GM23338 (cell line): Measurements from ENCODE around the gene NEU1. TPM values are rescaled to one million over a fixed set of nuclear protein-coding genes. Genes with fewer than 3 reads are reported as not detected.

Experiments
- ATAC-seq: fragments of 200-7000 bp; cut with Tn5 transposase; 3 replicates; pipeline ENCODE4 v1.9.1; 2020
- DNase-seq: peaks from one replicate; pipeline ENCODE4 v3.0.0-alpha.2; 2015; ENCODE audit warnings: low spot score
- H2AFZ ChIP-seq: fragments of 200-600 bp; sonication (generic); 2 replicates; pipeline ENCODE4 v1.8.0; 2016; ENCODE audit warnings: antibody characterized with exemption, mild to moderate bottlenecking, moderate library complexity
- H3F3A ChIP-seq: fragments of 200-600 bp; sonication (generic); replicated peaks from 2 replicates; pipeline ENCODE4 v1.8.0; 2017; ENCODE audit warnings: antibody characterized with exemption, mixed run types, low read depth
- H3K27ac ChIP-seq: fragments of 200-600 bp; sonication (generic); 2 replicates; pipeline ENCODE4 v1.6.1; 2016; ENCODE audit warnings: low read depth
- H3K27me3 ChIP-seq: fragments of 200-600 bp; sonication (generic); 2 replicates; pipeline ENCODE4 v1.8.0; 2016; ENCODE audit warnings: mild to moderate bottlenecking, mixed run types, moderate library complexity; ENCODE audit not compliant: insufficient read depth
- H3K36me3 ChIP-seq: fragments of 200-600 bp; sonication (generic); 2 replicates; pipeline ENCODE4 v1.8.0; 2016; ENCODE audit warnings: mild to moderate bottlenecking; ENCODE audit not compliant: insufficient read depth
- H3K4me1 ChIP-seq: fragments of 200-600 bp; sonication (generic); 2 replicates; pipeline ENCODE4 v1.8.0; 2016; ENCODE audit warnings: mild to moderate bottlenecking, moderate library complexity; ENCODE audit not compliant: insufficient read depth
- H3K4me2 ChIP-seq: fragments of 200-600 bp; sonication (generic); 2 replicates; pipeline ENCODE4 v1.7.1; 2017; ENCODE audit warnings: mixed run types
- H3K4me3 ChIP-seq: fragments of 200-600 bp; sonication (generic); 2 replicates; pipeline ENCODE4 v1.6.1; 2016; ENCODE audit warnings: mixed run types
- H3K79me2 ChIP-seq: fragments of 200-600 bp; sonication (generic); replicated peaks from 2 replicates; pipeline ENCODE4 v1.8.0; 2017; ENCODE audit warnings: mild to moderate bottlenecking; ENCODE audit not compliant: insufficient read depth
- H3K9me2 ChIP-seq: fragments of 200-600 bp; sonication (generic); 2 replicates; pipeline ENCODE4 v1.8.0; 2017; ENCODE audit not compliant: insufficient read depth
- H4K20me1 ChIP-seq: fragments of 200-600 bp; sonication (generic); replicated peaks from 2 replicates; pipeline ENCODE4 v1.8.0; 2017; ENCODE audit warnings: mild to moderate bottlenecking; ENCODE audit not compliant: insufficient read depth
- H3K27ac Mint-ChIP-seq: 2 replicates; pipeline ENCODE4 v1.8.0; 2020; ENCODE audit warnings: inconsistent platforms, mild to moderate bottlenecking, moderate library complexity, mixed read lengths
- H3K27me3 Mint-ChIP-seq: 3 replicates; pipeline ENCODE4 v1.8.0; 2022; ENCODE audit warnings: low read depth, mild to moderate bottlenecking, moderate library complexity, mixed read lengths, inconsistent platforms; ENCODE audit not compliant: insufficient read depth, poor library complexity
- H3K36me3 Mint-ChIP-seq: 3 replicates; pipeline ENCODE4 v1.8.0; 2021; ENCODE audit warnings: low read depth, mild to moderate bottlenecking, inconsistent platforms, moderate library complexity, mixed read lengths
- H3K4me1 Mint-ChIP-seq: 3 replicates; pipeline ENCODE4 v1.8.0; 2020; ENCODE audit warnings: mild to moderate bottlenecking, inconsistent platforms, mixed read lengths
- H3K4me3 Mint-ChIP-seq: 3 replicates; pipeline ENCODE4 v1.8.0; 2021; ENCODE audit warnings: moderate library complexity, mild to moderate bottlenecking, inconsistent platforms, mixed read lengths
- H3K9me3 Mint-ChIP-seq: 3 replicates; pipeline ENCODE4 v1.8.0; 2020; ENCODE audit warnings: moderate library complexity, mild to moderate bottlenecking, inconsistent platforms, mixed read lengths
- ETS1 ChIP-seq: IDR thresholded peaks from 2 replicates; pipeline ENCODE4 v1.6.1; 2016; ENCODE audit warnings: antibody characterized with exemption
- EZH2phosphoT487 ChIP-seq: fragments of 200-600 bp; sonication (generic); IDR thresholded peaks from one replicate; pipeline ENCODE4 v1.8.1; 2018; ENCODE audit warnings: antibody characterized with exemption; ENCODE audit not compliant: unreplicated experiment
- POLR2AphosphoS5 ChIP-seq: IDR thresholded peaks from 2 replicates; pipeline ENCODE4 v1.6.1; 2016; ENCODE audit warnings: antibody characterized with exemption, low read depth
- REST ChIP-seq: IDR thresholded peaks from one replicate; pipeline ENCODE4 v1.6.1; 2018; ENCODE audit warnings: antibody characterized with exemption; ENCODE audit not compliant: unreplicated experiment
- STAT1 ChIP-seq: IDR thresholded peaks from one replicate; pipeline ENCODE4 v1.6.1; 2016; ENCODE audit warnings: antibody characterized with exemption; ENCODE audit not compliant: unreplicated experiment
- ZNF462 ChIP-seq: fragments of 250-450 bp; sonication (Bioruptor Pico); IDR thresholded peaks from 2 replicates; pipeline ENCODE4 v1.5.0; 2020; ENCODE audit warnings: mild to moderate bottlenecking, moderate library complexity
- polyA plus RNA-seq: library from polyadenylated mRNA; unstranded; fragments of >200 nt; fragmentation: Nextera tagmentation; extraction: Ambion mirVana; gene quantifications from 2 replicates; pipeline ENCODE4 v1.2.1, GENCODE V29; 2016
- total RNA-seq: library from RNA; depleted of rRNA; stranded (reverse); fragments of >200 nt; shearing (Covaris generic); gene quantifications from 2 replicates; pipeline ENCODE4 v1.2.3, GENCODE V29; 2014

Gene NEU1
- total and polyA plus RNA-seq, 2 experiments from 2014 or later: 31.4 to 47.4 TPM

GRCh38 chr6:31827286-31828079 lies 35.1 kb downstream of the NEU1 start, which contains the start of gene HSPA1B:
HSPA1B (plus strand) TSS chr6:31827738; CDS start chr6:31827951, 213 bp downstream.
- Mint-ChIP-seq H3K27me3 (peaks cover 23% of the 10 kb centered on the region), H3K4me3 (peak within 1 kb of the TSS; percentile 80), H3K36me3 (peaks cover 4% of the 10 kb centered on the region; the same call in 2 of the 3 replicates), H3K27ac (peak within 1 kb of the TSS; percentile 98), H3K4me1 (peaks cover 40% of the 10 kb centered on the region), H3K9me3 (peaks cover 7% of the 10 kb centered on the region; the same call in 2 of the 3 replicates)
- Histone ChIP-seq H3K4me2 (peak within 1 kb of the TSS; percentile 86), H2AFZ (no peak within 1 kb of the TSS), H3K9me2 (no peaks in the 10 kb centered on the region), H4K20me1 (peaks cover 5% of the 10 kb centered on the region), H3K4me1 (peaks cover 47% of the 10 kb centered on the region), H3K27ac (peak within 1 kb of the TSS; percentile 89), H3K36me3 (no peaks in the 10 kb centered on the region), H3F3A (peaks cover 18% of the 10 kb centered on the region), H3K4me3 (peak within 1 kb of the TSS; percentile 59), H3K27me3 (no peaks in the 10 kb centered on the region), H3K79me2 (peaks cover 27% of the 10 kb centered on the region)
- TF ChIP-seq EZH2phosphoT487: no peak
- peak; percentile 99 for TF ChIP-seq POLR2AphosphoS5
- peak; percentile 56; the same call in 1 of the 2 replicates for TF ChIP-seq ETS1
- TF ChIP-seq STAT1: peak; percentile 38
- DNase-seq: peak; percentile 100
- ATAC-seq: peak; percentile 89

- Mint-ChIP-seq H3K27ac (peak overlapping the region; percentile 98), H3K36me3 (peaks cover 4% of the 10 kb centered on the region; the same call in 2 of the 3 replicates), H3K9me3 (peaks cover 7% of the 10 kb centered on the region; the same call in 2 of the 3 replicates), H3K27me3 (peaks cover 25% of the 10 kb centered on the region), H3K4me3 (peak overlapping the region; percentile 80), H3K4me1 (peaks cover 43% of the 10 kb centered on the region)
- H3K9me2 ChIP-seq: no peaks in the 10 kb centered on the region
- peak; percentile 30 for ATAC-seq
- peak overlapping the region; percentile 43 for H3K4me3 ChIP-seq
- peak; percentile 83 for DNase-seq
- peak overlapping the region; percentile 89 for H3K27ac ChIP-seq
- peaks cover 5% of the 10 kb centered on the region for H4K20me1 ChIP-seq
- peaks cover 49% of the 10 kb centered on the region for H3K4me1 ChIP-seq
- H2AFZ ChIP-seq: no peak overlapping the region
- H3K36me3 ChIP-seq: no peaks in the 10 kb centered on the region
- peaks cover 26% of the 10 kb centered on the region for H3K79me2 ChIP-seq
- H3K4me2 ChIP-seq: peak overlapping the region; percentile 86
- no peaks in the 10 kb centered on the region for H3K27me3 ChIP-seq
- peaks cover 18% of the 10 kb centered on the region for H3F3A ChIP-seq
- TF ChIP-seq ZNF462 (no peak), REST (no peak), POLR2AphosphoS5 (no peak), ETS1 (no peak)
Measured at GRCh38 chr6:31826793-31827285, 35.8 kb downstream of the NEU1 start.
